GM21786 (cell line): Measurements from ENCODE around the gene PLTP.

Experiments used
- ATAC-seq: cut with Tn5 transposase; IDR thresholded peaks from one replicate; pipeline ENCODE4 v1.9.1; 2021; ENCODE audit not compliant: unreplicated experiment

The PLTP gene

DNA sequence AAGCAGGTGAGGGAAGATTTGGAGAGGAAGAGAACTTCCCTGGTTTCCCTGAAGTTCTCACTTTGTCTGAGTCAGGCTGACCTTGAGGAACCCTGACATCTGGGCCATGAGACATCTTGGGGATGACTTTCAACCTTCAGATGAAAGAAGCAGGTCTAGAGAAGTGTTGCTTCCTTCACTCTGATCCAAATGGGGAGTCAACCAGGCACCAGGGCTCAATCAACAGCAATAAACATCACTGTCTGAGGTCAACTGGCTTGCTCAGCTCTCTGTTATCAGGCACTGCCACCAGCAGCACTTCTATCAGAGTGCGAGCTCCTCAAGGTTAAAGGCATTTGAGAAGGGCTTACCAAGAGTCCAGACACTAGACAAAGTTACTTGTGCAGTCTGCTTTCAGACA, 61.0 kb downstream of the PLTP start:
- no peak for ATAC-seq

DNA sequence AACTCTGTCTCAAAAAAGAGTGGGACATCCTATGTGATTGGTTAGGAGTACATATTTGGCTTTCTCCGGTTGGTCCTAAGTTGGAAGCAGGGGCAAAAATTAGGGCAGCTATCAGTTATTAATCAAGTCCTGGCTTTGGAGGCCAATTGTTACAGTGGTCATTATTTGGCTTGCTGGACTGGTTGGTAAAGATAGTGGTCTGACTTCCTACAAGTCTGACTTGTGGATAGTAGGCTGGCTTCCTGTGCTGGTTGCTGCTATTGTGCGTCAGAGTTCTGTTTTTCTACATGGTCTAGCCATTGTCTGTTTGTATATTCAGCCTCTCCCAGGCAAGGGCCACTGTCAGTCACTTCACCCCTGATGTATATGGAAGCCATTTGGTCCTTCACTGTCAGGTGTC, 61.7 kb downstream of the PLTP start:
- no peak for ATAC-seq

GRCh38 chr20:45848969-45849582, 62.9 kb downstream of the PLTP start:
- ATAC-seq = no peak
